ENCODE measurements around the gene CCDC34. TPM values are rescaled to one million over a fixed set of nuclear protein-coding genes. Genes with fewer than 3 reads are reported as not detected.

Gene CCDC34
- total and polyA plus RNA-seq, 2 of the 8 experiments (the other 6 are each of a cell fraction or from before 2014, with no cell fraction given) = 7.7 to 24.3 TPM

- TF ChIP-seq EGR1 (IDR thresholded peaks at IDR 0.05; ENCODE audit: borderline replicate concordance, low read depth, low read length) (no peak), EP300 (IDR thresholded peaks at IDR 0.05; ENCODE audit: borderline replicate concordance in 1 of 2, low read depth in 2 of 2, low read length in 2 of 2) (no peak), CTBP2 (IDR thresholded peaks at IDR 0.05; ENCODE audit: borderline replicate concordance, insufficient read depth, insufficient read length, low read length) (no peak), NANOG (IDR thresholded peaks at IDR 0.05; ENCODE audit: insufficient read depth, low read depth, low read length, poor library complexity, severe bottlenecking) (no peak), MAX (IDR thresholded peaks at IDR 0.05) (no peak), RXRA (IDR thresholded peaks at IDR 0.05; ENCODE audit: insufficient read depth, low read depth, low read length) (no peak), SP1 (IDR thresholded peaks at IDR 0.05; ENCODE audit: low read depth, low read length) (no peak)
Measured at GRCh38 chr11:27388001-27388400, 25.0 kb upstream of the CCDC34 start (continued).

Measured in H1 (cell line).